HepG2 (cell line): ENCODE data around the gene EIF3B. TPM values are rescaled to one million over a fixed set of nuclear protein-coding genes. Genes with fewer than 3 reads are reported as not detected.

ENCODE experiments used
- ARHGAP35 ChIP-seq: sonication (generic); formaldehyde crosslinking; IDR thresholded peaks from 2 replicates; pipeline ENCODE4 v1.9.0; 2022; ENCODE audit warnings: mild to moderate bottlenecking, inconsistent platforms, moderate library complexity, missing genetic modification reagents, borderline replicate concordance
- ARNTL ChIP-seq: sonication (generic); formaldehyde crosslinking; IDR thresholded peaks from 2 replicates; pipeline ENCODE4 v1.4.0; 2020; ENCODE audit warnings: mild to moderate bottlenecking, missing genetic modification reagents
- ATF7-NPFF ChIP-seq: sonication (generic); formaldehyde crosslinking; IDR thresholded peaks from 2 replicates; pipeline ENCODE4 v1.8.1; 2023; ENCODE audit warnings: mild to moderate bottlenecking, low read depth, missing genetic modification reagents, moderate library complexity
- CBX1 ChIP-seq: IDR thresholded peaks from one replicate; pipeline ENCODE4 v1.6.1; 2016; ENCODE audit warnings: antibody characterized with exemption, low read depth
- CBX2 ChIP-seq, 2 experiments: fragments of 200-600 bp in 1 of 2; sonication (generic); formaldehyde crosslinking in 1 of 2; IDR thresholded peaks; 2 replicates each; pipeline versions ENCODE4 v1.7.0 to v1.8.1; 2018 to 2022; ENCODE audit warnings: low read depth in 2 of 2, low read length in 1 of 2, mild to moderate bottlenecking in 1 of 2, missing genetic modification reagents in 1 of 2
- CEBPB ChIP-seq: IDR thresholded peaks from 2 replicates; pipeline ENCODE4 v1.6.1; 2011; ENCODE audit warnings: low read depth, low read length, improper control_type of control experiment, borderline replicate concordance
- CHD2 ChIP-seq: IDR thresholded peaks from 2 replicates; pipeline ENCODE4 v1.6.1; 2011; ENCODE audit warnings: low read depth, low read length, improper control_type of control experiment
- EEA1 ChIP-seq: sonication (generic); formaldehyde crosslinking; IDR thresholded peaks from 2 replicates; pipeline ENCODE4 v1.5.1; 2020; ENCODE audit warnings: mild to moderate bottlenecking, missing genetic modification reagents, borderline replicate concordance
- EED ChIP-seq: sonication (generic); formaldehyde crosslinking; IDR thresholded peaks from 2 replicates; pipeline ENCODE4 v1.5.0; 2020; ENCODE audit warnings: mild to moderate bottlenecking, missing genetic modification reagents
- FOXC1 ChIP-seq: sonication (generic); formaldehyde crosslinking; IDR thresholded peaks from 2 replicates; pipeline ENCODE4 v1.8.0; 2022; ENCODE audit warnings: mild to moderate bottlenecking, missing genetic modification reagents, borderline replicate concordance
- HIVEP1 ChIP-seq: sonication (generic); formaldehyde crosslinking; IDR thresholded peaks from 2 replicates; pipeline ENCODE4 v1.4.0; 2020; ENCODE audit warnings: mild to moderate bottlenecking, missing genetic modification reagents
- HNRNPUL1 ChIP-seq: fragments of 200-400 bp; formaldehyde crosslinking; IDR thresholded peaks from 2 replicates; pipeline ENCODE4 v1.6.1; 2017; ENCODE audit warnings: low read depth, mild to moderate bottlenecking, low read length, moderate library complexity
- MAF1 ChIP-seq: sonication (generic); formaldehyde crosslinking; IDR thresholded peaks from 2 replicates; pipeline ENCODE4 v1.5.0; 2020; ENCODE audit warnings: missing genetic modification reagents, borderline replicate concordance
- MBNL3 ChIP-seq: fragments of 250-450 bp; sonication (Bioruptor Pico); conservative IDR thresholded peaks from 2 replicates; pipeline ENCODE4 v1.8.0; 2022; ENCODE audit warnings: mild to moderate bottlenecking, inconsistent platforms
- NCOA5 ChIP-seq: sonication (generic); formaldehyde crosslinking; IDR thresholded peaks from 2 replicates; pipeline ENCODE4 v1.4.0; 2020; ENCODE audit warnings: missing genetic modification reagents
- NFKB2 ChIP-seq: sonication (generic); formaldehyde crosslinking; IDR thresholded peaks from 2 replicates; pipeline ENCODE4 v1.4.0; 2020; ENCODE audit warnings: missing genetic modification reagents, borderline replicate concordance
- NPAS2 ChIP-seq: sonication (generic); formaldehyde crosslinking; IDR thresholded peaks from 2 replicates; pipeline ENCODE4 v1.8.0; 2022; ENCODE audit warnings: mild to moderate bottlenecking, missing genetic modification reagents, borderline replicate concordance
- NR1H2 ChIP-seq: sonication (generic); formaldehyde crosslinking; IDR thresholded peaks from 2 replicates; pipeline ENCODE4 v1.8.1; 2022; ENCODE audit warnings: low read depth, missing genetic modification reagents, borderline replicate concordance
- POLR2AphosphoS5 ChIP-seq: IDR thresholded peaks from 2 replicates; pipeline ENCODE4 v1.6.1; 2012; ENCODE audit warnings: low read depth, low read length
- RBFOX2 ChIP-seq: fragments of 200-400 bp; formaldehyde crosslinking; IDR thresholded peaks from 2 replicates; pipeline ENCODE4 v1.6.1; 2017; ENCODE audit warnings: low read depth, mild to moderate bottlenecking, low read length
- SATB2 ChIP-seq: sonication (generic); formaldehyde crosslinking; IDR thresholded peaks from 2 replicates; pipeline ENCODE4 v1.5.0; 2020; ENCODE audit warnings: missing genetic modification reagents
- SMAD9 ChIP-seq: sonication (generic); formaldehyde crosslinking; IDR thresholded peaks from 2 replicates; pipeline ENCODE4 v1.5.1; 2020; ENCODE audit warnings: mild to moderate bottlenecking, missing genetic modification reagents
- ZBTB46 ChIP-seq: sonication (generic); formaldehyde crosslinking; IDR thresholded peaks from 2 replicates; pipeline ENCODE4 v1.4.0; 2020; ENCODE audit warnings: mild to moderate bottlenecking, missing genetic modification reagents, borderline replicate concordance
- ZIK1 ChIP-seq: sonication (generic); formaldehyde crosslinking; IDR thresholded peaks from 2 replicates; pipeline ENCODE4 v1.5.0; 2020; ENCODE audit warnings: mild to moderate bottlenecking, low read depth, missing genetic modification reagents, borderline replicate concordance
- ZNF10 ChIP-seq: sonication (generic); formaldehyde crosslinking; IDR thresholded peaks from 2 replicates; pipeline ENCODE4 v1.4.0; 2020; ENCODE audit warnings: mild to moderate bottlenecking, low read depth, missing genetic modification reagents, borderline replicate concordance
- ZNF124 ChIP-seq: sonication (generic); formaldehyde crosslinking; IDR thresholded peaks from 2 replicates; pipeline ENCODE4 v1.4.0; 2020; ENCODE audit warnings: missing genetic modification reagents
- ZNF598 ChIP-seq: sonication (generic); formaldehyde crosslinking; IDR thresholded peaks from 2 replicates; pipeline ENCODE4 v1.5.1; 2020; ENCODE audit warnings: mild to moderate bottlenecking, missing genetic modification reagents, borderline replicate concordance
- ZNF616 ChIP-seq: sonication (generic); formaldehyde crosslinking; IDR thresholded peaks from 2 replicates; pipeline ENCODE4 v1.5.0; 2020; ENCODE audit warnings: low read depth, mild to moderate bottlenecking, missing genetic modification reagents
- ZNF629 ChIP-seq: sonication (generic); formaldehyde crosslinking; conservative IDR thresholded peaks from 2 replicates; pipeline ENCODE4 v1.5.0; 2020; ENCODE audit warnings: missing genetic modification reagents
- ZZZ3 ChIP-seq: sonication (generic); formaldehyde crosslinking; IDR thresholded peaks from 2 replicates; pipeline ENCODE4 v1.4.0; 2020; ENCODE audit warnings: missing genetic modification reagents, mild to moderate bottlenecking, borderline replicate concordance
- polyA plus RNA-seq, 8 experiments: library from polyadenylated mRNA; depleted of rRNA in 3 of 8; stranded (reverse) in 7 of 8; unstranded in 1 of 8; fragments of >200 nt; fragmentation: Illumina TruSeq in 4 of 8; extraction: Trizol in 4 of 8; gene quantifications; 2 replicates each; pipeline versions ENCODE4 v1.2.1 to v1.2.3, GENCODE V29; 2011 to 2016; ENCODE audit warnings: low read depth in 4 of 8, missing spikeins in 1 of 8, mixed read lengths in 1 of 8; ENCODE audit not compliant: insufficient read depth in 1 of 8
- total RNA-seq, 5 experiments: library from RNA; depleted of rRNA; stranded (reverse); fragments of >200 nt; fragmentation: Illumina TruSeq; extraction: Trizol; gene quantifications; 2 replicates each; pipeline ENCODE4 v1.2.3, GENCODE V29; 2016; ENCODE audit warnings: low read depth in 1 of 5

Gene EIF3B
- total and polyA plus RNA-seq, 2 of the 13 experiments (the other 11 are each of a cell fraction or from before 2014, with no cell fraction given) = 92.2 to 241 TPM

GRCh38 chr7:2354186-2354938 lies at the start of gene EIF3B (continued):
- no peak for TF ChIP-seq CBX2 (IDR thresholded peaks at IDR 0.05; ENCODE audit: low read depth, low read length)
- no peak for TF ChIP-seq CBX2 (CRISPR knock-in tag; IDR thresholded peaks at IDR 0.05; ENCODE audit: low read depth)
- TF ChIP-seq ZNF598 (CRISPR knock-in tag) = 0 out of 2 replicates have a peak, but pooled peaks have one; percentile 39
- no peak for TF ChIP-seq NCOA5 (CRISPR knock-in tag)
- no peak for TF ChIP-seq CHD2
- TF ChIP-seq ZNF616 = 0 out of 2 replicates have a peak, but pooled peaks have one; percentile 20
- TF ChIP-seq ZIK1 (CRISPR knock-in tag) = peak; percentile 42; the same call in 1 of the 2 replicates
- TF ChIP-seq ZNF124 (CRISPR knock-in tag) = no peak
- TF ChIP-seq NFKB2 (CRISPR knock-in tag) = no peak
- no peak for TF ChIP-seq HNRNPUL1
- TF ChIP-seq FOXC1 = peak; percentile 39; the same call in 1 of the 2 replicates
- no peak for TF ChIP-seq NR1H2
- no peak for TF ChIP-seq ZNF629 (CRISPR knock-in tag)
- peak; percentile 71 for TF ChIP-seq POLR2AphosphoS5
- peak; percentile 61 for TF ChIP-seq ARNTL (CRISPR knock-in tag)
- TF ChIP-seq SMAD9 = no peak
- no peak for TF ChIP-seq NPAS2
- no peak for TF ChIP-seq ATF7-NPFF (CRISPR knock-in tag)
- no peak for TF ChIP-seq MBNL3 (CRISPR knock-in tag)
- no peak for TF ChIP-seq ZBTB46 (CRISPR knock-in tag)
- peak; percentile 94 for TF ChIP-seq RBFOX2
- peak; percentile 11; the same call in 1 of the 2 replicates for TF ChIP-seq ARHGAP35 (CRISPR knock-in tag)
- TF ChIP-seq EEA1 (CRISPR knock-in tag) = no peak; the same call in 1 of the 2 replicates
- no peak for TF ChIP-seq SATB2 (CRISPR knock-in tag)
- TF ChIP-seq CBX1 = no peak
- TF ChIP-seq EED = no peak
- TF ChIP-seq ZZZ3 (CRISPR knock-in tag) = no peak; the same call in 1 of the 2 replicates
- no peak for TF ChIP-seq CEBPB
- no peak for TF ChIP-seq ZNF10 (CRISPR knock-in tag)
- no peak for TF ChIP-seq MAF1 (CRISPR knock-in tag)
- no peak for TF ChIP-seq HIVEP1 (CRISPR knock-in tag)
